ENCODE data around the gene LHFPL5.

The LHFPL5 gene

DNA sequence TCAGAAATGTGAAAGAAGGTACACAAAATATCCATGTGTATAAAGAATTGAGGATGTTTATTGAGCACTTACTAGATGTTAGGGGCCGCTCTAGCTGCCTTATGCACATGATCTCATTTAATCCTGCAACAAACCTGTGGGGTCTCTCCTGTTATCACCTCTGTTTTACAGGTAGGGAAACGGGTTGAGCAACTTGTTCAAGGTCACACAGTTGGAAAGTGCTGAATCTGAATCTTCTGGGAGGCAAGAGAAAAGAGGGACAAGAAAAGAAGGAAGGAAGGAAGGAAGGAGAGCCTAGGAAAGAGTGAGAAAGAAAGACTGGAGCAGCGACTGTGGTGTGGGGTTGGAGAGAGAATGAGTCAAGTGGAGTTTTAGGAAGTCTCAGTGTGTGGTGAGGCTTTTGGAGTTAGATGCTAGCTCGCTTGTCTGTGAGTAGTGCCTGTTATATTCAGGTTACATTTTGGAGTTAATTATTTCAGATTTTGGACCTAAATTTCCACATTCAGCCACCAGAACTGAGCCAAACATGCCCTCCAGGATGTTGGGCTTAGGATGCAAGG, 16.6 kb upstream of the LHFPL5 start:
- no peak overlapping the region for H3K27ac ChIP-seq
- no peak for DNase-seq (ENCODE audit: low read depth, low spot score)

DNA sequence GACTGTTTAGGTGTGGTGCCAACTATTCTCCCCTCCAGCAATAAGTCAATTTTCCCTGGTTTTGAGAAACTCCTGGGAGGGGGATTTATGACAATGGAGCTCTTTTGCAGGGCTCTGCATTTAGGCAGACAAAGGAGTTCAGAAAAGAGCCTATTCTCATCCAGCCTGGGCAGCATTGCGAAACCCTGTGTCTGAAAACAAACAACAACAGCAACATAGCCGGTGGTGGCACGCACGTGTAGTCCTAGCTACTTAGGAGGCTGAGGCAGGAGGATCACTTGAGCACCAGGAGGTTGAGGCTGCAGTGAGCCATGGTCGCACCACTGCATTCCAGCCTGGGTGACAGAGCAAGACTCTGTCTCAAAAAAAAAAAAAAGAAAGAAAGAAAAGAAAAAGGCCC, 14.5 kb upstream of the LHFPL5 start:
- DNase-seq (ENCODE audit: low read depth, low spot score): no peak
- H3K27ac ChIP-seq: no peak overlapping the region

DNA sequence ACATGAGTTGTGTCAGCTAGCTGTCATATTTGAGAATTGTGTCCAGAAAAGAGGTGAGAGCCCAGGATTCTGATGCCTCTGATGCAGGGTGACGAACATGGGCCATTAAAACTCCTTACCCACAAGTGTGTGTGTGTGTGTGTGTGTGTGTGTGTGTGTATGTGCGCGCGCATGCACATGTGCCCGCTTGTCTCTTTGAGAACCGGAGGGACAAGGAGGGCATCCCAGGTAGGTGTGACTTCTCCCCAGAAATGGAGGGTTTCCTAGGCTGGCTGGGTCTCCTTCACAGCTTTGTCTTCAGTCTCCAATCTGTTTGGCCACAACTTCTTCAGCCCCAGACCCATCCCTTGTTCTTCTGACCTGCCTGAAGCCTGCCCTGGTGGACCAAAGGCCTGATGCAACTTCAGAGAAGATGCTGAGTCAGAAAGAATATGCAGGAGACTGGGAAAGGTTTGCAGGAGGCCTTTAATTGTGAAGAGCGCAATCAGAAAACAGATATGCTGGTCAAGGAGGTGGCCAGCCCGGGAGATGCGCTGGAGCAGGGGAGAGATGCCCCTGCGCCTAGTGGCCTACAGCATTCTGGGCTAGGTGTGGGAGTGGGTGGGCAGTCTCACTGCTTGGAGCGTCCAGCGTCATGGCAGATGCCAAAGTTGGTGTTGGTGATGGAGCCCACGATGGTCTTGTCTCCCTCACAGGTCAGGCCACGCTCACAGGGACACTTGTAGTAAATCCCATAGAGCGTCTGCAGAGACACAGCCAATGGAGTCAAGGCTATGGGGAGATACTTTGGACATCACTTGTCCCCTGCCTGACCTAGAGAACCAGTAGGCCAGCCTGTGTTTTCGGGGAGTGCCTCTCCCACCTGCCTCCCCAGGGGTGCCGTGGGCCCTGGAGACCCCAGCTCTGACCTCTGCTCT, 10.4 kb upstream of the LHFPL5 start:
- H3K27ac ChIP-seq: no peak overlapping the region
- no peak for DNase-seq (ENCODE audit: low read depth, low spot score)

DNA sequence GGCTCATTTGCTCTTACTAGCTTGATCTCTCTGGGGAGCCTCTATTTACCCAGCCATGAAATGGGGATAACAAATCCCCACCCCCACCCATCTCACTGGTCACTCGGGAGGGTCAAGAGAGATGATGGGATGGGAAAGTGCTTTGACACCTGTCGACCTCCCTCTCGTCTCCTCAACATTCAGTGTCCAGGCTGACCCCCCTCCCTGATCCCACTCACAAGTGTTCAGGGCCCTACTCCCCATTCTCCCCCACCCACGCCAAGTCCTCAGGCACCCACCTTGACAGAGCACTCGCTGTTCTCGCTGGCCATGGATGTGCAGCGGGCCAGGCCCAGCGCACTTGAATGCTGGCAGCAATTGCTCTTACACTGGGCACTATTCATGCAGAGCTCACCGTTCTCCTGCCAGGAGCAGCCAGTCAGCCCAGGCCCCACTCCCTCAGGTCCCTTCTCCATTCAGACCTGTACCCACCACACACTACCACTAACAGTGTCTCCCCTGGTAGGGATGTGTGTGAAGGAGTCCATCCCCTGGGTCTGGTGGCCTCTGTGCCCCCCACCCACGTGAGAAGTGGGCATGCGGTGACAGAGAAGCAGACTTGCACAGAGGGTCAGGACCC, 9.6 kb upstream of the LHFPL5 start:
- DNase-seq (ENCODE audit: low read depth, low spot score): no peak
- no peak overlapping the region for H3K27ac ChIP-seq

- DNase-seq (ENCODE audit: low read depth, low spot score): no peak
- H3K27ac ChIP-seq: no peak overlapping the region
Observed at GRCh38 chr6:35796236-35796635, 8.9 kb upstream of the LHFPL5 start.

- H3K27ac ChIP-seq: no peak overlapping the region
- DNase-seq (ENCODE audit: low read depth, low spot score): no peak
Observed at GRCh38 chr6:35797837-35798526, 7.2 kb upstream of the LHFPL5 start.

DNA sequence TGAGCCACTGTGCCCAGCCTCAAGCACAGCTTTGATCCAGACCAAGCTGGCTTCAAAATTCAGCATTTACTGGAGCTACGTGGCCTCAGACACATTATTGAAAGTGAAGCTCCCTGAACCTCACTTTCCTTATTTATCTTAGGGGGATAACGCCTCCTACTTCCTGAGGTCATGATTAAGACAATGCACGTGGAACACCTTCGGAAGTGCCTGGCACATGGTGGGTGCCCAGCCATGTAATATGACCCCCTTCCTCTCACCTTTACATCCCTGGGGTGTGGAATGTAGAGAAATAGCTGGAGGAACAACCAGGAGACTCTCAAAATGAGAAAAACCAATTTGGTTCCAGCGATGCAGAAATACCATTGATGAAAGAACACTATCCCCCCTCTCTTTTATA, 6.4 kb upstream of the LHFPL5 start:
- no peak for DNase-seq (ENCODE audit: low read depth, low spot score)
- no peak overlapping the region for H3K27ac ChIP-seq

DNA sequence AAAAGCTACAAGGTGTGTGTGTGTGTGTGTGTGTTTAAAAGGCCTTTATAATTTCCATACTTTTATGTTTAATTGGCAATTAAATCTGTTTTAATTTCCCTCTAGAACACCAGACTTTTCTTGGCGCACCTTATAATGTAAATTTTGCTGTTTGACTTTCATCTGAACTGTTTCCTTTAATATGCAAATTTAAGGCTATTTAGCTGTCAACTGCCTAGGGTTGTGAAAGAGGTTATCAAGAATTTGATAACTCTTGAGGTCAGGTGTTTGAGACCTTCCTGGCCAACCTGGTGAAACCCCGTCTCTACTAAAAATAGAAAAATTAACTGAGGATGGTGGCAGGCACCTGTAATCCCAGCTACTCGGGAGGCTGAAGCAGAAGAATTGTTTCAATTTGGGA, 4.0 kb upstream of the LHFPL5 start:
- DNase-seq (ENCODE audit: low read depth, low spot score): no peak
- no peak overlapping the region for H3K27ac ChIP-seq

GRCh38 chr6:35808688-35809087, 3.5 kb downstream of the LHFPL5 start:
- no peak for DNase-seq (ENCODE audit: low read depth, low spot score)
- H3K27ac ChIP-seq: no peak overlapping the region

- H3K27ac ChIP-seq: no peak overlapping the region
- no peak for DNase-seq (ENCODE audit: low read depth, low spot score)
Observed at GRCh38 chr6:35809809-35810208, 4.7 kb downstream of the LHFPL5 start.

GRCh38 chr6:35810971-35811698, 6.0 kb downstream of the LHFPL5 start:
- H3K27ac ChIP-seq: peak overlapping the region; percentile 79
- peak; percentile 96 for DNase-seq (ENCODE audit: low read depth, low spot score)

DNA sequence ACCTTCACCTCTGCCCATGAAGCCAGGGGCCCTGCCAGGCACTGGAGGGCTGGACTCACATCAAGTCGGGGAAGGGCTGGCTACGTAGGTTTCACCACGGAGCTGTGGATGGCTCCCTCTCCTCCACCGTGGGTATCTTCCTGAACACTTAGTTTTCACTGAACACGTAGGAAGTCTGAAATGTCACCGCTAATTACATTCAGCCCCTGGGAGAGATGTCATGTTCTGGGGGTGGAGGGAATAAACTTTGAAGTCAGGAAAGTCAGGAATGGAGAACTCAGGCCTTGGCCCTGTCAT, 6.5 kb downstream of the LHFPL5 start:
- DNase-seq (ENCODE audit: low read depth, low spot score): no peak
- peak overlapping the region; percentile 79 for H3K27ac ChIP-seq

DNA sequence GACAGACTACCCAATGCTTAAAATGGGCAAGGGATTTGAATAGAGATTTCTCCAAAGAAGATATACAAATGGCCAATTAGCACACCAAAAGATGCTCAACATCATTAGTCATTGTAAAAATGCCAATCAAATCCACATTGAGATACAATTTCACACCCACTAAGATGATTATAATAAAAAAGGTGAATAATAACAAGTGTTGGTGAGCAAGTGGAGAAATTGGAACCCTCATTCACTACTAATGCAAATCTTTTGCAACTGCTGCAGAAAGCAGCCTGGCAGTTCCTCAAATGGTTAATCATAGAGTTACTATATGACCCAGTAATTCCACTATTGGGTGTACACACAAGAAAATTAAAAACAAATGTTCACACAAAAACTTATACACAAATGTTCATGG, 12.4 kb downstream of the LHFPL5 start:
- H3K27ac ChIP-seq: no peak overlapping the region
- DNase-seq (ENCODE audit: low read depth, low spot score): no peak

DNA sequence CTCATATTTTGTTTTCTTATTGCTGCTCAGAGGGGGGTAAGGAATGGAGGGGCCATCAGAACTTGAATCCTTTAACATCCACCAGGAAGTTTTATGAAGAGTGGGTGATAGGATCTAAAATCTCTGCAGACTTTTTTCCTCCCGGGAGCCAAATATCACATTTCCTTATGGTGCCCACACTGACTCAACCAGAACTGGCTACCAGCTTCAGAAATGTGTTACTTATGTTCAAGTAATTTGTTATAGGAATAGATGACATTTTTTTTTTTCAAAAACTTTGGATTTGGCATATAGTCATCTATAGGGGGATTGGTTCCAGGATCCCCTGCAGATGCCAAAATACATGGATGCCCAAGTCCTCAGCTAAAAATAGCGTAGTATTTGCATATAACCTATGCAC, 18.4 kb downstream of the LHFPL5 start:
- no peak for DNase-seq (ENCODE audit: low read depth, low spot score)
- H3K27ac ChIP-seq: no peak overlapping the region

DNA sequence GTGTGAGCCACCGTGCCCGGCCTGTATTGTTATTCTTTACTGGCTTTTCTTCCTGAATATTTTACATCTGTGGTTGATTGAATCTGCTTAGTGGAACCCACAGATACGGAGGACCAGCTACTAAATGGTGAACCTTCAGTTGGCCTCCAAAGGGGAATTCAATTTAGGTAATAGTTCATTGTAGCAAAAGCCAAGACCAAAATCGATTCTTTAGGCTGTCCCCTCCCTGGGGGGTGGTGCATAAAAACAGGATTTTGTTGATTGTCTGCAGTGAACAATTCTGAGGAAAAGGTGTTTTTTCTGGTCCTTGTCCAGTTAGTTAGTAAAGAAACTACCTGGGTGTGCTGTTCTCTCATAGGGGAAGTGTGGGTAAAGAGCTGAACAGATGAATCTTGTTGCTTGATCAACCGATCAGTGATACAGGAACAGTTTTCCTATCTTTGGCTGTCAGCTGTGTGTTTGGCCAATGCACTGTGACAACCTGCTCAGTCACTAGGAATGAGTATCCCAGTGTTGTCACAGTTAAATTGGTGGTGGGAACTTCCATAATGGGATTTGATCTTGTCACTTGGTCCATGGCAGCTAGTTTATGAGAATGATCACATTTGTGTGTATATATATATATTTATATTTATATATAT, 19.5 kb downstream of the LHFPL5 start:
- DNase-seq (ENCODE audit: low read depth, low spot score): no peak
- H3K27ac ChIP-seq: no peak overlapping the region

DNA sequence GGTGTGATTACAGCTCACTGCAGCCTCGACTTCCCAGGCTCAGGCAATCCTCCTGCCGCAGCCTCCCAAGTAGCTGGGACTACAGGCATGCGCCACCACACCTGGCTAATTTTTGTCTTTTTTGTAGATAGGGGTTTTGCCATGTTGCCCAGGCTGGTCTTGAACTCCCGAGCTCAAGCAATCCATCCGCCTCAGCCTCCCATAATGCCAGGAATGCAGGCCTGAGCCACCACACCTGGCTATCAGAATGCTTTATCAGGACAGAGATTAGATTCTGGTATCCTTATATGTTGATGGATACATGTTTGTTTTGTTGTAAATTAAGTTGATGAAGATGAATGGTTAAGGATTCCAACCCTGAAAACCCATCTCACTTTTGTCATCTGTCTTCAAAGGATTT, 24.2 kb downstream of the LHFPL5 start:
- no peak overlapping the region for H3K27ac ChIP-seq
- no peak for DNase-seq (ENCODE audit: low read depth, low spot score)

- H3K27ac ChIP-seq: no peak overlapping the region
- no peak for DNase-seq (ENCODE audit: low read depth, low spot score)
Observed at GRCh38 chr6:35831257-35832007, 26.3 kb downstream of the LHFPL5 start.

DNA sequence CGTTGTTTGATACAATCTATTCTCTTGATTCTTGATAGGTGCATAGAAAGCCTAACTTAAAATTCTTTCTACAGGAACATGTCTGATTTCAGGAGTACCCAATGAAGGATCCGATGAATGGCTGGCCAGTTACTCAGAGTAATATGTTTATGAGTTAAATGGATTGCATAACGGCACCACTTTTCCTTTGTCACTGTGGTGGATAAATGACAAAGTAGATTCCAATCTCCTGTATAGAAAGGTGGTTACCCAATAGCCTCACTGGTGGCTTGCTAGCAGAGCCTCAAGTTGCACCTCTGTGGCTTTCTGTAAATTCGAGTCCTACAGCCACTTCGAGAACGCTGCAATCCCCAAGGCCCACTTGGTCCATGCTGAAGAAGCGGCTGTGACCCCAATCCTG, 28.4 kb downstream of the LHFPL5 start:
- H3K27ac ChIP-seq: no peak overlapping the region
- no peak for DNase-seq (ENCODE audit: low read depth, low spot score)

DNA sequence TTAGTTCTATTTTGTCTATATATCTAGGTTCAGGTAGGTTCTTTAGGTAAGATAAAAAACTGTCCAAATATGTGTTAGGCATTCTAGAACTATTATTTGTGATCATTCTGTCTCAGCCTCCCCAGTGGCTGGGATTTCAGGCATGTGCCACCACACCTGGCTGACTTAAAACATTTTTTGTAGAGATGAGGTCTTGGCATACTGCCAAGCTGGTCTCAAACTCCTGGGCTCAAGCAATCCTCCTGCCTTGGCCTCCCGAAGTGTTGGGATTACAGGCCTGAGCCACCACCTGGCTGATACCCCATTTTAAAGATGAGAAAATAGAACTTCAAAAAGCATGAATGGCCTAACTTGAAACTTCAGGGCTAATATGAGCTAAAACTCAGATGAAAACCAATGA, 33.9 kb downstream of the LHFPL5 start:
- no peak overlapping the region for H3K27ac ChIP-seq
- DNase-seq (ENCODE audit: low read depth, low spot score): no peak

All from epithelial cell of prostate (primary cell).